ENCODE data around the gene KIAA1671. TPM values are rescaled to one million over a fixed set of nuclear protein-coding genes. Genes with fewer than 3 reads are reported as not detected.
A peak's percentile ranks its signal among the peaks of the same experiment; 100 is the strongest.

KIAA1671 gene
- total RNA-seq, 1 experiment from 2014 or later: 18.6 TPM

DNA sequence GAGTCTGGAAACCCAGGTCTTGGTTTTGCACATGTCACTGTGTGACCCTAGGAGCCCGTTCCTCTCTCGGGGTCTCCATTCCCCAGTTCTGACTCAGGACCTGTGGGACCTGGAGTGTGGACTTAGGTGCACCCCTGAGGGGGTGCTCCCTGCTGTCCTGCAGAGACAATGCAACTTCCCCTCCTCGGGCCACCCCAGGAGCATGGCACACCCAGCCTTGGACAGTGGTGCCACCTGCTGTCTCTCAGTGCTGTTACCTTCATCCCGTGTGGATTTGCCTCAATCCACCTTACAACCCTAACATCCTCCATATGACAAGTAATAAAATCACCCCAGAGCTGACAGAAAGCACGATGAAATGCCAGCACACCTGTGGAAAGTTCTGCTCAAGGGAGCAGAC is 219.6 kb downstream of the KIAA1671 start:
- Histone ChIP-seq H3K36me3 (ENCODE audit: low read depth, low read length) (no peaks in the 10 kb centered on the region), H3K4me3 (ENCODE audit: low read length) (no peak overlapping the region), H3K9me3 (ENCODE audit: low read length) (no peaks in the 10 kb centered on the region), H3K9ac (ENCODE audit: low read length) (no peak overlapping the region), H3K27me3 (ENCODE audit: low read length) (no peaks in the 10 kb centered on the region), H4K20me1 (ENCODE audit: low read length) (no peaks in the 10 kb centered on the region), H3K9me2 (replicated peaks; ENCODE audit: low read length) (no peaks in the 10 kb centered on the region), H3K4me2 (ENCODE audit: low read length) (no peak overlapping the region), H2AFZ (ENCODE audit: low read length) (no peak overlapping the region), H3K79me2 (ENCODE audit: low read length) (no peaks in the 10 kb centered on the region), H3K4me1 (ENCODE audit: insufficient read depth, low read length) (0 out of 2 replicates have a peak, but pooled peaks cover under 1% of the 10 kb centered on the region), H3K27ac (ENCODE audit: low read length) (no peak overlapping the region), H3F3A (ENCODE audit: low read length, unreplicated experiment) (no peaks in the 10 kb centered on the region)
- TF ChIP-seq, protein P1, sequence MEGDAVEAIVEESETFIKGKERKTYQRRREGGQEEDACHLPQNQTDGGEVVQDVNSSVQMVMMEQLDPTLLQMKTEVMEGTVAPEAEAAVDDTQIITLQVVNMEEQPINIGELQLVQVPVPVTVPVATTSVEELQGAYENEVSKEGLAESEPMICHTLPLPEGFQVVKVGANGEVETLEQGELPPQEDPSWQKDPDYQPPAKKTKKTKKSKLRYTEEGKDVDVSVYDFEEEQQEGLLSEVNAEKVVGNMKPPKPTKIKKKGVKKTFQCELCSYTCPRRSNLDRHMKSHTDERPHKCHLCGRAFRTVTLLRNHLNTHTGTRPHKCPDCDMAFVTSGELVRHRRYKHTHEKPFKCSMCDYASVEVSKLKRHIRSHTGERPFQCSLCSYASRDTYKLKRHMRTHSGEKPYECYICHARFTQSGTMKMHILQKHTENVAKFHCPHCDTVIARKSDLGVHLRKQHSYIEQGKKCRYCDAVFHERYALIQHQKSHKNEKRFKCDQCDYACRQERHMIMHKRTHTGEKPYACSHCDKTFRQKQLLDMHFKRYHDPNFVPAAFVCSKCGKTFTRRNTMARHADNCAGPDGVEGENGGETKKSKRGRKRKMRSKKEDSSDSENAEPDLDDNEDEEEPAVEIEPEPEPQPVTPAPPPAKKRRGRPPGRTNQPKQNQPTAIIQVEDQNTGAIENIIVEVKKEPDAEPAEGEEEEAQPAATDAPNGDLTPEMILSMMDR (conservative IDR thresholded peaks at IDR 0.05; ENCODE audit: low read depth, low read length): peak; percentile 64
- TF ChIP-seq EZH2 (IDR thresholded peaks at IDR 0.05; ENCODE audit: low read length, unreplicated experiment): no peak
- ChIA-PET POLR2A (ENCODE audit: unreplicated experiment) (no interaction called here), CTCF (interaction anchor here (0.6 kb wide), 1 partner anchor 61 kb away, joined by 4 read pairs; no protein-coding TSS in a partner anchor)
- DNase-seq (peak; percentile 34), ATAC-seq (peak; percentile 65)
- intact Hi-C loops (cut with micrococcal nuclease): loop anchor here (1.0 kb wide), 1 partner anchor 61 kb away; no protein-coding TSS in a partner anchor
- no TSS peak for BruUV-seq (replicated peaks)

- H3K4me3 ChIP-seq (ENCODE audit: low read length): no peak overlapping the region
- H3F3A ChIP-seq (ENCODE audit: low read length, unreplicated experiment): no peaks in the 10 kb centered on the region
- intact Hi-C loops (cut with micrococcal nuclease): no loop called here
- H3K27ac ChIP-seq (ENCODE audit: low read length): no peak overlapping the region
- no peaks in the 10 kb centered on the region for H3K79me2 ChIP-seq (ENCODE audit: low read length)
- no peak overlapping the region for H3K9ac ChIP-seq (ENCODE audit: low read length)
- ChIA-PET CTCF (no interaction called here), POLR2A (ENCODE audit: unreplicated experiment) (no interaction called here)
- no peaks in the 10 kb centered on the region for H3K9me2 ChIP-seq (replicated peaks; ENCODE audit: low read length)
- H2AFZ ChIP-seq (ENCODE audit: low read length): no peak overlapping the region
- DNase-seq (no peak), ATAC-seq (no peak)
- H3K4me1 ChIP-seq (ENCODE audit: insufficient read depth, low read length): no peaks in the 10 kb centered on the region
- TF ChIP-seq EZH2phosphoT487 (IDR thresholded peaks at IDR 0.05; ENCODE audit: borderline replicate concordance, low read length) (no peak), EZH2 (IDR thresholded peaks at IDR 0.05; ENCODE audit: low read length, unreplicated experiment) (no peak)
- TF ChIP-seq, protein P1 (conservative IDR thresholded peaks at IDR 0.05; ENCODE audit: low read depth, low read length): no peak
- no peaks in the 10 kb centered on the region for H4K20me1 ChIP-seq (ENCODE audit: low read length)
- H3K27me3 ChIP-seq (ENCODE audit: low read length): no peaks in the 10 kb centered on the region
- no peaks in the 10 kb centered on the region for H3K9me3 ChIP-seq (ENCODE audit: low read length)
- no peak overlapping the region for H3K4me2 ChIP-seq (ENCODE audit: low read length)
- no TSS peak for BruUV-seq (replicated peaks)
- no peaks in the 10 kb centered on the region for H3K36me3 ChIP-seq (ENCODE audit: low read depth, low read length)
Measured at GRCh38 chr22:25174156-25174887, 221.8 kb downstream of the KIAA1671 start.

DNA sequence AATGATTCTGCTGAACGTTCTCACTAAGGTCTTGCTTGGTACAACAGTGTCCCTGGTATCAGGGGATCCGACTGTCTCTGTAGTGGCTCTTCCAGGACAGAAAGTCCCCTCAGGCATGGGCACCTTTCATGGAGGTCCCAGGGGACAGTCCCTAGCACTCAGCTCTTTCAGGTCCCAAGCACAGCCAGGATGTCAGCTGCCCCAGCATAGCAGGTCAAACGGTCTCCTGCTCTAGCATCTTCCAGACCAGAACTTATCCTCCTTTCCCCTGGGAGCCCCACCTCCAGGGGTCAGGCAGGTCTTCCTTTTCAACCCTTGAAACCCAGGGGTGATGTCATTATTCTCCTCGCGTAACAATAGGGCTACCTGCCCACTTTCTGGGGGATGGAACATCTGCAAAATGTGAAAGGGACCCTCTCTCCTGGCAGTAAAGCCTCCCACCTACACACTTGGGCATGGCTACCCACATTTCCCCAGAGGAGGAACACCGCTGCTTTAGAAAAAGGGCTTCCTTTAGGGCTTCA is 222.4 kb downstream of the KIAA1671 start:
- Histone ChIP-seq H3K4me3 (ENCODE audit: low read length) (no peak overlapping the region), H2AFZ (ENCODE audit: low read length) (no peak overlapping the region), H3K27ac (ENCODE audit: low read length) (no peak overlapping the region), H3K4me2 (ENCODE audit: low read length) (no peak overlapping the region), H3K27me3 (ENCODE audit: low read length) (no peaks in the 10 kb centered on the region), H3K9ac (ENCODE audit: low read length) (no peak overlapping the region), H3K9me2 (replicated peaks; ENCODE audit: low read length) (no peaks in the 10 kb centered on the region), H3K4me1 (ENCODE audit: insufficient read depth, low read length) (no peaks in the 10 kb centered on the region), H3K9me3 (ENCODE audit: low read length) (no peaks in the 10 kb centered on the region), H3K36me3 (ENCODE audit: low read depth, low read length) (no peaks in the 10 kb centered on the region), H4K20me1 (ENCODE audit: low read length) (no peaks in the 10 kb centered on the region), H3K79me2 (ENCODE audit: low read length) (no peaks in the 10 kb centered on the region), H3F3A (ENCODE audit: low read length, unreplicated experiment) (no peaks in the 10 kb centered on the region)
- ChIA-PET CTCF (no interaction called here), POLR2A (ENCODE audit: unreplicated experiment) (no interaction called here)
- TF ChIP-seq, protein P1 (conservative IDR thresholded peaks at IDR 0.05; ENCODE audit: low read depth, low read length): no peak
- TF ChIP-seq EZH2phosphoT487 (IDR thresholded peaks at IDR 0.05; ENCODE audit: borderline replicate concordance, low read length): no peak
- no peak for TF ChIP-seq EZH2 (IDR thresholded peaks at IDR 0.05; ENCODE audit: low read length, unreplicated experiment)
- DNase-seq: no peak
- no peak for ATAC-seq
- intact Hi-C loops (cut with micrococcal nuclease): no loop called here
- no TSS peak for BruUV-seq (replicated peaks)
